Measurements from ENCODE around the gene HIRA.

DNA sequence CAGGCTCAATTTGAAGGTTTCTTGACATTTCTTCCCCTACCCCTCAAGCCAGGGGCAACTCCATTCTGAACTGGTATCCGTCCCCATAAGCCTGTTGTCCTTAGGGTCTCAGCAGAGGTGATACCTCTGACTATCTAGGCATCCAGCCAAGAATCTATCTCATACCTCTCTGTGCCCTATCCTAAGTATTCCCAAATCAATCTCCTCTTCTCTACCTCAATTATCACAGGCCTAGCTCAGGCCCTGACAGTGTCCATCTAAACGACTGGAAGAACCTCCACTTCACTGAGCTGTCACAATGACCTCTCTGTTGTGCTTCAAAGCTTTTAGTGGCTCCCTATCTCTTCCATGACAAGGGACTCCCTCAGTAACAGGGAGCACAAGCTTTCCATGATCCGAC is 26.9 kb downstream of the HIRA start:
- TF ChIP-seq HDAC2 (IDR thresholded peaks at IDR 0.05): no peak
- TF ChIP-seq, protein P1, sequence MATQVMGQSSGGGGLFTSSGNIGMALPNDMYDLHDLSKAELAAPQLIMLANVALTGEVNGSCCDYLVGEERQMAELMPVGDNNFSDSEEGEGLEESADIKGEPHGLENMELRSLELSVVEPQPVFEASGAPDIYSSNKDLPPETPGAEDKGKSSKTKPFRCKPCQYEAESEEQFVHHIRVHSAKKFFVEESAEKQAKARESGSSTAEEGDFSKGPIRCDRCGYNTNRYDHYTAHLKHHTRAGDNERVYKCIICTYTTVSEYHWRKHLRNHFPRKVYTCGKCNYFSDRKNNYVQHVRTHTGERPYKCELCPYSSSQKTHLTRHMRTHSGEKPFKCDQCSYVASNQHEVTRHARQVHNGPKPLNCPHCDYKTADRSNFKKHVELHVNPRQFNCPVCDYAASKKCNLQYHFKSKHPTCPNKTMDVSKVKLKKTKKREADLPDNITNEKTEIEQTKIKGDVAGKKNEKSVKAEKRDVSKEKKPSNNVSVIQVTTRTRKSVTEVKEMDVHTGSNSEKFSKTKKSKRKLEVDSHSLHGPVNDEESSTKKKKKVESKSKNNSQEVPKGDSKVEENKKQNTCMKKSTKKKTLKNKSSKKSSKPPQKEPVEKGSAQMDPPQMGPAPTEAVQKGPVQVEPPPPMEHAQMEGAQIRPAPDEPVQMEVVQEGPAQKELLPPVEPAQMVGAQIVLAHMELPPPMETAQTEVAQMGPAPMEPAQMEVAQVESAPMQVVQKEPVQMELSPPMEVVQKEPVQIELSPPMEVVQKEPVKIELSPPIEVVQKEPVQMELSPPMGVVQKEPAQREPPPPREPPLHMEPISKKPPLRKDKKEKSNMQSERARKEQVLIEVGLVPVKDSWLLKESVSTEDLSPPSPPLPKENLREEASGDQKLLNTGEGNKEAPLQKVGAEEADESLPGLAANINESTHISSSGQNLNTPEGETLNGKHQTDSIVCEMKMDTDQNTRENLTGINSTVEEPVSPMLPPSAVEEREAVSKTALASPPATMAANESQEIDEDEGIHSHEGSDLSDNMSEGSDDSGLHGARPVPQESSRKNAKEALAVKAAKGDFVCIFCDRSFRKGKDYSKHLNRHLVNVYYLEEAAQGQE (IDR thresholded peaks at IDR 0.05): no peak
- TF ChIP-seq JUNB (IDR thresholded peaks at IDR 0.05): no peak
- no peak for TF ChIP-seq POLR2A (IDR thresholded peaks at IDR 0.05; ENCODE audit: low read length)
- TF ChIP-seq RAD21 (conservative IDR thresholded peaks at IDR 0.05 in 1 of 2, IDR thresholded peaks at IDR 0.05 in 1 of 2): no peak
- TF ChIP-seq, protein P2, sequence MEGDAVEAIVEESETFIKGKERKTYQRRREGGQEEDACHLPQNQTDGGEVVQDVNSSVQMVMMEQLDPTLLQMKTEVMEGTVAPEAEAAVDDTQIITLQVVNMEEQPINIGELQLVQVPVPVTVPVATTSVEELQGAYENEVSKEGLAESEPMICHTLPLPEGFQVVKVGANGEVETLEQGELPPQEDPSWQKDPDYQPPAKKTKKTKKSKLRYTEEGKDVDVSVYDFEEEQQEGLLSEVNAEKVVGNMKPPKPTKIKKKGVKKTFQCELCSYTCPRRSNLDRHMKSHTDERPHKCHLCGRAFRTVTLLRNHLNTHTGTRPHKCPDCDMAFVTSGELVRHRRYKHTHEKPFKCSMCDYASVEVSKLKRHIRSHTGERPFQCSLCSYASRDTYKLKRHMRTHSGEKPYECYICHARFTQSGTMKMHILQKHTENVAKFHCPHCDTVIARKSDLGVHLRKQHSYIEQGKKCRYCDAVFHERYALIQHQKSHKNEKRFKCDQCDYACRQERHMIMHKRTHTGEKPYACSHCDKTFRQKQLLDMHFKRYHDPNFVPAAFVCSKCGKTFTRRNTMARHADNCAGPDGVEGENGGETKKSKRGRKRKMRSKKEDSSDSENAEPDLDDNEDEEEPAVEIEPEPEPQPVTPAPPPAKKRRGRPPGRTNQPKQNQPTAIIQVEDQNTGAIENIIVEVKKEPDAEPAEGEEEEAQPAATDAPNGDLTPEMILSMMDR (IDR thresholded peaks at IDR 0.05): no peak
- no peak for TF ChIP-seq SMC3 (IDR thresholded peaks at IDR 0.05)
- TF ChIP-seq, protein P3, sequence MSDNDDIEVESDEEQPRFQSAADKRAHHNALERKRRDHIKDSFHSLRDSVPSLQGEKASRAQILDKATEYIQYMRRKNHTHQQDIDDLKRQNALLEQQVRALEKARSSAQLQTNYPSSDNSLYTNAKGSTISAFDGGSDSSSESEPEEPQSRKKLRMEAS (IDR thresholded peaks at IDR 0.05): no peak

Measured in A549 (cell line).